Mesodermal cell (in vitro differentiated cells): ENCODE data around the gene FCER1G. TPM values are rescaled to one million over a fixed set of nuclear protein-coding genes. Genes with fewer than 3 reads are reported as not detected.

Experiments used
- H3K27ac ChIP-seq: 2 replicates; pipeline ENCODE4 v1.7.0; 2013; ENCODE audit warnings: mild to moderate bottlenecking, low read depth, low read length, moderate library complexity; ENCODE audit not compliant: severe bottlenecking
- H3K36me3 ChIP-seq: 2 replicates; pipeline ENCODE4 v1.7.1; 2013; ENCODE audit warnings: mild to moderate bottlenecking, low read length, moderate library complexity; ENCODE audit not compliant: control insufficient read depth, insufficient read depth
- H3K4me1 ChIP-seq: one replicate; pipeline ENCODE4 v1.7.1; 2013; ENCODE audit warnings: mild to moderate bottlenecking, low read length; ENCODE audit not compliant: insufficient read depth, control insufficient read depth, poor library complexity, severe bottlenecking
- H3K4me3 ChIP-seq: 2 replicates; pipeline ENCODE4 v1.7.0; 2013; ENCODE audit warnings: low read length, control low read depth, mild to moderate bottlenecking; ENCODE audit not compliant: insufficient read depth, poor library complexity, severe bottlenecking; ENCODE audit errors: extremely low read depth
- H3K9me3 ChIP-seq: 2 replicates; pipeline ENCODE4 v1.7.1; 2013; ENCODE audit warnings: mild to moderate bottlenecking, low read length, moderate library complexity; ENCODE audit not compliant: control insufficient read depth
- WGBS, 2 experiments: methylation state at CpG; one replicate each; pipeline ENCODE4 v1.1.5; 2013; ENCODE audit warnings: missing lambda C conversion rate in 2 of 2; ENCODE audit not compliant: insufficient coverage in 2 of 2; 5-methylcytosine and 5-hydroxymethylcytosine counted together
- polyA plus RNA-seq, 2 experiments: library from polyadenylated mRNA; stranded (reverse); fragments of 50-300 nt; gene quantifications; one replicate each; pipeline ENCODE4 v1.2.3, GENCODE V29; 2013

FCER1G gene
- polyA plus RNA-seq (2013, experiment 1 of 2), result 3.4 TPM
- 2.1 TPM for polyA plus RNA-seq (2013, experiment 2 of 2)

DNA sequence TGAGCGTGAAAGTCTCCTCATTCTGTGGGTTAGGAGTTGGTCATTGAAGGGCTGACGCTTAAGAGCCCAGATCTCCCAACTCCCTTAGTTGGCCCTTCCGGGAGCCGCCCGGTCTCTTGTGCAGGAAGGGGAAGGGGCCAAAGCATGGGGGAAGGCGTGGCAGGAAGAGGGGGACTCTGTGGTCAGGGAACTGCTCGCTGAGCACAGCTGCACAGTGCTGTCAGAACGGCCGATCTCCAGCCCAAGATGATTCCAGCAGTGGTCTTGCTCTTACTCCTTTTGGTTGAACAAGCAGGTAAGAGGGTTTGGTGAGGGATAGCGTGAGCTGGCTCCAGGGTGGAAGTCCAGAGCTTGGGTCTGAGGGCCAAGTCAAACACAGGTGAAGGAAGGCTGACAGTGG, at the start of gene FCER1G:
TSS of gene FCER1G (plus strand) at position 220 of the 400 bp plus-strand sequence. CDS start at position 247, 27 bp downstream.
- Histone ChIP-seq H3K9me3 (no peaks in the 10 kb centered on the region), H3K36me3 (peaks cover 57% of the 10 kb centered on the region), H3K27ac (no peak within 1 kb of the TSS), H3K4me3 (no peak within 1 kb of the TSS), H3K4me1 (peaks cover 20% of the 10 kb centered on the region)
- 87 to 98% methylated on average over 4 to 5 of the region's 10 CpGs for WGBS, 2 experiments

DNA sequence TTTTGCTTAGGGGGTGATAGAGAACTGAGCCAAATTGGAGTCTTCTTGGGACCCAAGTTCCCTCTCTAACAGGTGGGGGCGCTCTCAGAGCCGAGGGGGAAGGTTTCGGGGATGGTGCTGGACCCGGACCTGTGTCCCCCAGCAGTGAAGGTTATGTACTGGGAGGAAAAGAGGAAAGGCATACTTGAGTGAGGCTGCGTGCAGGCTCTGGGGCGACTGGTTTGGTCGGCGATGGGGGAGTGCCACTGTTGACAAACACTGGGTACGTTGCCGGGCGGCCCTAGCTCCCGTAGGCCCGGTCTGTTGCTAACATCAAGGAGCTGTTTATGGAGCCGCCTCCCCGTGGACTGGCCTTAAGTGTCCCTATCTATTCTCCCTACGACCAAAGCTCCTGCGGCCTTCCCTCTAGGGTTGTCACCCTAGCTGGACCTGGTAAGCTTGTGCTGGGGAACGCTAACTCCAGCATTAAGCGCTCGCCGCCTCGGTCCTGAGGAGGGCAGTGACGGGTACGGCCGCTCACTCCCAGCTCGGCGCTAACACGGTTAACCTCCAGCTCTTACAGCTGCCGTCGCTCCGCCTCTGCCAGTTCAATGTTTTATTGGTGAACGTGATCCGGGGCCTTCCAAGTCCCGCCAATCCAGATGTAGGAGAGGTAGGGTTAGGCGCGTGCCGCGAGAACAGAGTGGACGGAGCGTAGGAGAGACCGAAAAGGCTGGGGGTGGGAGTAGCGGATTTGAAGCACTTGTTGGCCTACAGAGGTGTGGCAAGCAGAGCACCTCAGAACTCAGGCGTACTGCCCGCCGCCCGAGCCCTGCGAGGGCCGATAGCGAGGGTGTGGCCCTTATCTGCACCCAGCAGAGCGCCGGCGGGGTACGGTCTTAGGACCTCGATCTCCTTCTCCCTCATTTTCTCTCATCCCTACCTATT, 49.1 kb upstream of the FCER1G start, which contains the start of gene PPOX:
TSS of gene PPOX (plus strand) at position 685 of the 927 bp plus-strand sequence. CDS start 422 bp downstream, outside the sequence.
- Histone ChIP-seq H3K9me3 (no peaks in the 10 kb centered on the region), H3K36me3 (peaks cover 53% of the 10 kb centered on the region), H3K27ac (peak within 1 kb of the TSS; percentile 96), H3K4me3 (peak within 1 kb of the TSS; percentile 87), H3K4me1 (peaks cover 7% of the 10 kb centered on the region)
- WGBS, 2 experiments, result 1% methylated on average over 39 to 43 of the region's 54 CpGs

DNA sequence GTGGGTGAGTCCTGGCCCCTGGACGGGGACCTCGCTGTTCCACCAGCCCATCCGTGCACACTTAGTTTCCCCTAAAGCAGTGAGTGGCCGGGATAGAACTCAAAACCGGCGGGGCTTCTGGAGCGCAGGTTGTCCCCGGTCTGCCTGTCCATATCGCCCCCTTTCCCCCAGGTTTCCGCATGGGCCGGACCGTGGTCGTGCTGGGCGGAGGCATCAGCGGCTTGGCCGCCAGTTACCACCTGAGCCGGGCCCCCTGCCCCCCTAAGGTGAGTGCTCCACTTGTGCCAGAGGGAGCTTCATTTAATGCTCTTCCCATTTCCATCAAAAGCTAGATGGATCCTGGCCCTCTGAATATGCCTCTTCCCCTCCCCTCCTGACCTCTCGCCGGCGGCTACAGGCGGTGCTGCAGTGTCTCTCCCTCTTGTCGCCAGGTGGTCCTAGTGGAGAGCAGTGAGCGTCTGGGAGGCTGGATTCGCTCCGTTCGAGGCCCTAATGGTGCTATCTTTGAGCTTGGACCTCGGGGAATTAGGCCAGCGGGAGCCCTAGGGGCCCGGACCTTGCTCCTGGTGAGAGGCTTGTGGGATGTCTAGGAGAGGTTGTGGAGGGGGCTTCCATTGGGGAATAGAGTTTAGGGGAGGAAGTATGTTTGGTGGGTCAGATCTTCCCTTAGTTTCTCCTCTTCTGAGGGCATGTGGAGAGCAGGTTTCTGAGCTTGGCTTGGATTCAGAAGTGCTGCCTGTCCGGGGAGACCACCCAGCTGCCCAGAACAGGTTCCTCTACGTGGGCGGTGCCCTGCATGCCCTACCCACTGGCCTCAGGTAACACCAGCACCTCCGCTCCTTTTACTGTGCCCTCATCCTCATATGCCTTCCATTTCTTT, 48.2 kb upstream of the FCER1G start:
- Histone ChIP-seq H3K4me3 (peak overlapping the region; percentile 87), H3K9me3 (no peaks in the 10 kb centered on the region), H3K27ac (peak overlapping the region; percentile 23), H3K4me1 (peaks cover 7% of the 10 kb centered on the region), H3K36me3 (peaks cover 54% of the 10 kb centered on the region)
- WGBS, 2 experiments, result 9 to 11% methylated on average over 25 to 27 of the region's 33 CpGs

DNA sequence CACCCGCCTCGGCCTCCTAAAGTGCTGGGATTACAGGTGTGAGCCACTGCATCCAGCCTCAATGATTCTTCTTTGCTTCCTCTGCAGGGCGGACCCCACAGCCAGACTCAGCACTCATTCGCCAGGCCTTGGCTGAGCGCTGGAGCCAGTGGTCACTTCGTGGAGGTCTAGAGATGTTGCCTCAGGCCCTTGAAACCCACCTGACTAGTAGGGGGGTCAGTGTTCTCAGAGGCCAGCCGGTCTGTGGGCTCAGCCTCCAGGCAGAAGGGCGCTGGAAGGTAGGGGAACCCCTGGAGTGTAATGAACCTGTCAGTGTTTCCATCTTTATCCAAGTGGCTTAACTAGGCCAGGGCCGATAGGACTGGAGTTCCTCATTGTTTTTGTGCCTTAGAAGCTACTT, 46.2 kb upstream of the FCER1G start:
- H3K4me1 ChIP-seq, result peaks cover 7% of the 10 kb centered on the region
- no peak overlapping the region for H3K4me3 ChIP-seq
- H3K36me3 ChIP-seq, result peaks cover 56% of the 10 kb centered on the region
- 90 to 94% methylated on average over 7 of the region's 9 CpGs for WGBS, 2 experiments
- no peaks in the 10 kb centered on the region for H3K9me3 ChIP-seq
- H3K27ac ChIP-seq, result no peak overlapping the region

DNA sequence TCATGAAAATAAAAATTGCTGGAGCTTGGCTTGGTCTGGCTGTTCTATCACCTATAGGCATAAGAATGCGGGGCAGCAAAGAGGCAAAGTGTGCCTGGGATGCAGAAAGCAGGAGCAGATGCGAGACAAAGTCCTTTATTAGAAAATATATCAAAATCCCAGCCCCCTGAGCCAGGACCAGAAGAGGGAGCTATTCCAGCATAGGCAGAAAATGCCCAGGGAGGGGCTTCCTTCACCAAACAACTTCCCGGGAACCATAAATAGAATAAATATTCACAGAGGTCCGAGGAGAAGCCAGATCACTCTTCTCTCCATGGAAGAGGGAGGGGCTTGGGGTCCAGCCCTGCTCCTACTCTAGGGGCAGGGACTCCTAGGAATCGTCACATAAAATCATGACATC, 43.9 kb upstream of the FCER1G start:
- Histone ChIP-seq H3K9me3 (no peaks in the 10 kb centered on the region), H3K4me3 (no peak overlapping the region), H3K36me3 (peaks cover 70% of the 10 kb centered on the region), H3K27ac (no peak overlapping the region), H3K4me1 (peaks cover 2% of the 10 kb centered on the region)
- 80 to 89% methylated on average over 1 to 2 of the region's 5 CpGs for WGBS, 2 experiments

DNA sequence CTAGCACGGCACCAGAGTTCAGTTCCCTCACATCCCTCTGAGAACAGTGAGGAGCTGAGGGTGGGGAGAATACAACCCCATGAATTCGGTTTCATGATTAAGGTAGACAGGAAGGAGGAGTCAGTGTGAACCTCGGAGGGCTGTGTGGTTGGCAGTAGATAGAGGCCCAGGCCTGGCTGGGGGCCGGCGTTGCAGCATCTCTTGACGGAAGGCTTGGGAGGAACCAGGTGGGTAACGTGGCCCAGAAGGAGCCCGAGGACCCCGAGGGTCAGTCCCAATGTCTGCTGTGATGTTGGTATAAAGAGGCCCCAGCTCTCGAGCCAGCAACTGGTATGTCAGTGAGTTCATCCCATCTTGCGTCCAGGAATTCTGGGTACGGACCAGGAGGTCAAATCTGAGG, 43.4 kb upstream of the FCER1G start:
- WGBS, 2 experiments, result 92 to 93% methylated on average over 10 to 11 of the region's 12 CpGs
- no peak overlapping the region for H3K4me3 ChIP-seq
- H3K36me3 ChIP-seq, result peaks cover 70% of the 10 kb centered on the region
- H3K27ac ChIP-seq, result no peak overlapping the region
- H3K9me3 ChIP-seq, result no peaks in the 10 kb centered on the region
- peaks cover 6% of the 10 kb centered on the region for H3K4me1 ChIP-seq

DNA sequence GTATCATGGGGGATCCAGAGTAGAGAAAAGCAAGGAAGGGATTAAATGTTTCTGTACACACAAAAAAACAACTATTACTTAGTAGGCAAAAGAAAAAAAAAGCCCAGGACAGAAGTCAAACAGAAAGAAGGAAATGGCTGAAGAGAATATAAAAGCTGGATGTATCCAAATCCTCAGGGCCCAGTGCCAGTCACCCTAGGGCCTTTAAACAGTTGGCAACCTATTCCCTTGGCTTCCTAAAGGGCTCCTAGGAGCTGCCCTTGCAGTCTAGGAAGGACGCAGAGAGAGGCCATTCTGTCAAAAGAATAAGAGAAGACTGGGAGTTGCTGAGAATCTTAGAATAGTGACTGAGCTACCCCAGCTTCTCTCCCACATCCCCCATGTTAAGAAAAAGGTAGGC, 42.7 kb upstream of the FCER1G start:
- H3K9me3 ChIP-seq, result no peaks in the 10 kb centered on the region
- H3K36me3 ChIP-seq, result peaks cover 70% of the 10 kb centered on the region
- WGBS, 2 experiments, result no CpG with 5 or more reads among the region's 1 CpG

DNA sequence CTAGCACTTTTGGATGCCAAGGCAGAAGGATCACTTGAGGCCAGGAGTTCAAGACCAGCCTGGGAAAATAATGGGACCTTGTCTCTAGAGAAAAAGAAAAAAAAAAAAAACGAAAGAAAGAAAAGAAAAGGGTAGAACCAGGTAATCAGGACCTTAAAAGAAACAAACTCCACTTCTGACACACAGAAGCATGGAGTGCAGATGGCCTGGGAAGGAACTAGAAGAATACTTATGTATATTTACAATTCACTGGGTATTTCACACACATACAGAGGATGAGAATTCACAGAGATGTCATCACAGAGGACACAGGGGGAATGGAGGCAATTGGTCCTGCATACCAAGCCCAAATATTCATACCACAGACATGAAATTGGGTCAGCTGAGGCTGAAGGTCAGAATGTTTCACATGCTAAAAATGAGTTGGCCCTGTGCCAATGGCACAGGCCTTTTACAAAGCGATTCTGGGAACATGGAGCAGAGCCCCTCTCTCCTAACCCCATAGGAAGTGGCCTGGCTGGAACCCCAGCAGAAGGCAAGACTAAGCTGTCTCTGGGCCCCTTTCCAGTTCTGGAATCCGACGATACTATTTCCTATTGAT, 42.2 kb upstream of the FCER1G start:
- no peak overlapping the region for H3K27ac ChIP-seq
- H3K4me1 ChIP-seq, result peaks cover 6% of the 10 kb centered on the region
- H3K36me3 ChIP-seq, result peaks cover 69% of the 10 kb centered on the region
- H3K4me3 ChIP-seq, result no peak overlapping the region
- no peaks in the 10 kb centered on the region for H3K9me3 ChIP-seq
- WGBS, 2 experiments, result 93 to 100% methylated on average over 1 to 3 of the region's 4 CpGs

More for the DNA sequence above, 42.7 kb upstream of the FCER1G start:
- H3K4me3 ChIP-seq, result no peak overlapping the region
- H3K27ac ChIP-seq, result no peak overlapping the region
- peaks cover 6% of the 10 kb centered on the region for H3K4me1 ChIP-seq

DNA sequence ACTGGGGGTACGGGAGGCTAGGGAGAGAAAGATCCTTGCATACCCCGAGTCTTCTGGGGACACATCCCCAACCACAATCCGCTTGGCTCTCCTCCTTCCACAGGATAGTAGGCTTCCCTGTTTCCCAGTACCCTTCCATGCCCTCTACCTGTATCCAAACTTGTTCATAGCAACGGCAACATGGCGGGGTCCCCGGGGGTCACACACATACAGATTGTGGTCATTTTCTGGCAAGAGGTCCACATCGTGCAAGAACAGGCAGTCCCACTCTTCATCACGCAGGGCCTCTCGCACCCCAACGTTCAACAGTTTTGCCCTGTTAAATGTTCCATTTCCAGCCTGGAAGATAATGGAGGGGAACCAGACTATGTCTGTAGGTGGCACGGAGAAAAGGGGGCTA, 41.4 kb upstream of the FCER1G start:
- H3K27ac ChIP-seq, result no peak overlapping the region
- WGBS, 2 experiments, result 94 to 96% methylated on average over 6 to 11 of the region's 11 CpGs
- H3K4me1 ChIP-seq, result peaks cover 6% of the 10 kb centered on the region
- H3K36me3 ChIP-seq, result peaks cover 66% of the 10 kb centered on the region
- no peaks in the 10 kb centered on the region for H3K9me3 ChIP-seq
- no peak overlapping the region for H3K4me3 ChIP-seq

DNA sequence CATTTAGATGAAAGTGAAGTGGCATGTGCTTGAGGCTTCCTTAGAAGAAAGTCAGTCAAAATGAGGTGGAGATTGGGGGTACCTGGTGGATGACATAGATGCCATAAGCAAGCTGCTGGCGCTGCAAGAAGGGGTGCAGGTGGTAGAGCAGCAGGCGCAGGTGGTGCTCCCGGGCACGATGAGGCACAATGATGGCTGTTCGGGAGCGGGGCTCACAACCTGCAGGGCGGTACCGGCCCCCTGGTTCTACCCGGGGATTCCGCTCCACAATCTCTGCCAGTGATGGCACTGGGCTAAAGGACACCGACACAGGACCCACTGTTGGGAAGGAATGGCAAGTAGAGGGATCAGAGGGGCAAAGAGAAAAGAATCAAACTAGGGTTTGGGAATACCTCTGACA, 40.2 kb upstream of the FCER1G start:
- Histone ChIP-seq H3K4me3 (no peak overlapping the region), H3K4me1 (peaks cover 6% of the 10 kb centered on the region), H3K36me3 (peaks cover 55% of the 10 kb centered on the region), H3K27ac (no peak overlapping the region), H3K9me3 (no peaks in the 10 kb centered on the region)
- 96 to 100% methylated on average over 10 to 11 of the region's 11 CpGs for WGBS, 2 experiments
